Measurements from ENCODE around the gene CH25H. TPM values are rescaled to one million over a fixed set of nuclear protein-coding genes. Genes with fewer than 3 reads are reported as not detected.

Gene CH25H
- total and polyA plus RNA-seq, 12 donors: 0.23 to 8.8 (median 0.52) TPM; not detected in 1

- no peaks in the 10 kb centered on the region for H3K27me3 ChIP-seq
- DNase-seq: no peak
- ATAC-seq: no peak
- H3K4me1 ChIP-seq: peaks cover 0 to 6% (median 0%) of the 10 kb centered on the region in 9 donors
- H3K36me3 ChIP-seq: no peaks in the 10 kb centered on the region
- H3K9me3 ChIP-seq: peaks cover 0 to 16% (median 0%) of the 10 kb centered on the region in 11 donors
- no peak overlapping the region for H3K4me3 ChIP-seq
- TF ChIP-seq CTCF (IDR thresholded peaks at IDR 0.05): no peak
- 79 to 86% methylated on average over 2 of the region's 2 CpGs for WGBS, 2 donors
- H3K27ac ChIP-seq: no peak overlapping the region
- intact Hi-C loops (cut with DNase I): no loop called here
Measured at GRCh38 chr10:89182894-89183293, 24.2 kb downstream of the CH25H start.

GRCh38 chr10:89175816-89176215, 31.3 kb downstream of the CH25H start:
- no peak overlapping the region for H3K27ac ChIP-seq
- peaks cover 0 to 8% (median 0%) of the 10 kb centered on the region in 9 donors for H3K4me1 ChIP-seq
- no peak for ATAC-seq
- no peak for DNase-seq
- intact Hi-C loops (cut with DNase I): no loop called here
- H3K27me3 ChIP-seq: peaks cover 0 to 6% (median 0%) of the 10 kb centered on the region in 7 donors
- H3K4me3 ChIP-seq: no peak overlapping the region
- TF ChIP-seq CTCF (IDR thresholded peaks at IDR 0.05): no peak
- no peaks in the 10 kb centered on the region for H3K36me3 ChIP-seq
- H3K9me3 ChIP-seq: peaks cover 0 to 10% (median 0%) of the 10 kb centered on the region in 11 donors

GRCh38 chr10:89173075-89173474, 34.0 kb downstream of the CH25H start:
- Histone ChIP-seq H3K27me3 (peaks cover 0 to 6% (median 0%) of the 10 kb centered on the region in 7 donors), H3K4me3 (no peak overlapping the region), H3K27ac (no peak overlapping the region), H3K4me1 (peaks cover 0 to 8% (median 0%) of the 10 kb centered on the region in 9 donors), H3K36me3 (no peaks in the 10 kb centered on the region), H3K9me3 (no peaks in the 10 kb centered on the region)
- ATAC-seq: no peak
- TF ChIP-seq CTCF (IDR thresholded peaks at IDR 0.05): no peak
- intact Hi-C loops (cut with DNase I): no loop called here
- DNase-seq: no peak

- 89 to 90% methylated on average over 4 of the region's 4 CpGs for WGBS, 2 donors
- no peak for TF ChIP-seq CTCF (IDR thresholded peaks at IDR 0.05)
- H3K9me3 ChIP-seq: no peaks in the 10 kb centered on the region
- peaks cover 0 to 8% (median 0%) of the 10 kb centered on the region in 9 donors for H3K4me1 ChIP-seq
- DNase-seq (no peak), ATAC-seq (no peak)
- peaks cover 0 to 6% (median 0%) of the 10 kb centered on the region in 7 donors for H3K27me3 ChIP-seq
- intact Hi-C loops (cut with DNase I): no loop called here
- no peak overlapping the region for H3K4me3 ChIP-seq
- no peak overlapping the region for H3K27ac ChIP-seq
- no peaks in the 10 kb centered on the region for H3K36me3 ChIP-seq
Measured at GRCh38 chr10:89171996-89172395, 35.1 kb downstream of the CH25H start.

Measured in heart right ventricle (tissue), 16 donors.